Esophagus squamous epithelium (tissue), 4 donors: Measurements from ENCODE around the gene ACP1.

Experiments
- POLR2A ChIP-seq, 4 donors: fragments of 450-650 bp; IDR thresholded peaks; one replicate each; pipeline ENCODE4 v1.6.1; 2017; ENCODE audit warnings: antibody characterized with exemption in 4 of 4, mild to moderate bottlenecking in 4 of 4, moderate library complexity in 3 of 4
- TF ChIP-seq, protein P1 (sequence below), 6 experiments: fragments of 450-650 bp in 4 of 6; fragments of 200-600 bp in 2 of 6; sonication (generic) in 2 of 6; IDR thresholded peaks; one replicate each; pipeline ENCODE4 v1.5.1; 2016 to 2019; ENCODE audit warnings: antibody characterized with exemption in 6 of 6, mild to moderate bottlenecking in 4 of 6, moderate library complexity in 4 of 6

DNA sequence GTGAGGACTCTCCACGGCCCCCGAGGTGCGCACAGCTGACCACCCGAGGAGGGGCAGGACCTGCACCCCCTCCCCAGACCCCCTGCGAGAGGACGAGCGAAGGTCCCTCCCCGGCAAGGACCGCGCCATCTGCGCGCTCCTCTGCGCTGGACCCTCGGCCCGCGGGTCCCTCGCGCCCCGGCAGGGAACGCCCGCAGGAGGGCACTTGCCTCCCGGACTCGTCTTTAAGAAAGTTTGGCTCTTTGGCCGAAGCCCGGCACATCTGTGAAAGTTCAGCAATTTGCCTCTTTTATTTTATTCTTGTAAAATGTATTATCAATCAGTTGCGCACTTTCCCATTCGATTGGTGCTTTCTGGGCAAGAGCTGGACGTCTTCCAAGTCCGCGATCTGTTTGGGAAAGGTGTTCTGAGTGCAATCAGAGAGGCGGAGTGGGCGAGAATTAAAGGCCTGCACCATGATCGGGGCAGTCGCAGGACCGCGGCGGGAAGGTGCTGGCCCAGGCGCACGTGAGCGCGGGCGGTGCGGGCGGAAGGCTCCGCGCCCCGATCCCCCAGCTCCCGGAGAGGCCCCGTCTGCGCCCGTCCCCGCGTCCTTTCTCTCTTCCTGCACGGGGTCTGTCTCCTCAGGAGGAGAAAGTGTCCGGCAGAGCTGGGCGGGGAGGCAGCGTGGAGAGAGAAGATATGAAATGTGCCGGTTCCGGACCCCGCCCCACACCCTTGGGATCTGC is 24.8 kb downstream of the ACP1 start:
- TF ChIP-seq, protein P1, sequence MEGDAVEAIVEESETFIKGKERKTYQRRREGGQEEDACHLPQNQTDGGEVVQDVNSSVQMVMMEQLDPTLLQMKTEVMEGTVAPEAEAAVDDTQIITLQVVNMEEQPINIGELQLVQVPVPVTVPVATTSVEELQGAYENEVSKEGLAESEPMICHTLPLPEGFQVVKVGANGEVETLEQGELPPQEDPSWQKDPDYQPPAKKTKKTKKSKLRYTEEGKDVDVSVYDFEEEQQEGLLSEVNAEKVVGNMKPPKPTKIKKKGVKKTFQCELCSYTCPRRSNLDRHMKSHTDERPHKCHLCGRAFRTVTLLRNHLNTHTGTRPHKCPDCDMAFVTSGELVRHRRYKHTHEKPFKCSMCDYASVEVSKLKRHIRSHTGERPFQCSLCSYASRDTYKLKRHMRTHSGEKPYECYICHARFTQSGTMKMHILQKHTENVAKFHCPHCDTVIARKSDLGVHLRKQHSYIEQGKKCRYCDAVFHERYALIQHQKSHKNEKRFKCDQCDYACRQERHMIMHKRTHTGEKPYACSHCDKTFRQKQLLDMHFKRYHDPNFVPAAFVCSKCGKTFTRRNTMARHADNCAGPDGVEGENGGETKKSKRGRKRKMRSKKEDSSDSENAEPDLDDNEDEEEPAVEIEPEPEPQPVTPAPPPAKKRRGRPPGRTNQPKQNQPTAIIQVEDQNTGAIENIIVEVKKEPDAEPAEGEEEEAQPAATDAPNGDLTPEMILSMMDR (IDR thresholded peaks at IDR 0.05): no peak
- no peak for TF ChIP-seq POLR2A (IDR thresholded peaks at IDR 0.05)
